ENCODE measurements around the gene TXK.

Gene TXK

DNA sequence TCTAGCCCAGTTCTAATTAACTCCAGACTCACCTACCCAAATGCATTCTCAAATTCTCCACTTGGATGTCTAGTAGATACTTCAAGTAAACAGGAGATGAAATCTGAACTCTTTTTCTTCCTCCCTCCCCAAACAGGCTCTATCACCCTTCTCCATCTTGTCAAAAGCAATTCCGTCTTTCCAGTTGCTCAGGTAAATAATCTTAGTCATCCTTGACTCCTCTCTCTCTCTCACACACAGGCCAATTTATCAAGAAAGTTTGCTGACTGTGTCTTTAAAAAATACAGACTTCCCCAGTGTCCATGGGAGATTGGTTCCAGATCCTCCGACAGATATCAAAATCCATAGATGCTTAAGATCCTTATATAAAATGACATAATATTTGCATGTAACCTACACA, 12.9 kb downstream of the TXK start:
- Histone ChIP-seq H3K79me2 (ENCODE audit: control insufficient read depth, insufficient read depth, low read length, unreplicated experiment) (no peaks in the 10 kb centered on the region), H3K4me1 (ENCODE audit: control insufficient read depth, insufficient read depth, low read length, unreplicated experiment) (no peaks in the 10 kb centered on the region), H3K4me3 (ENCODE audit: low read depth, low read length) (no peak overlapping the region), H3K27ac (ENCODE audit: low read depth, low read length) (no peak overlapping the region), H3K27me3 (ENCODE audit: insufficient read depth, low read length) (no peaks in the 10 kb centered on the region), H3K36me3 (ENCODE audit: insufficient read depth, low read length) (no peaks in the 10 kb centered on the region), H2AFZ (ENCODE audit: low read length, unreplicated experiment) (no peak overlapping the region)

- Histone ChIP-seq H3K79me2 (ENCODE audit: control insufficient read depth, insufficient read depth, low read length, unreplicated experiment) (no peaks in the 10 kb centered on the region), H2AFZ (ENCODE audit: low read length, unreplicated experiment) (no peak overlapping the region), H3K27ac (ENCODE audit: low read depth, low read length) (no peak overlapping the region), H3K4me3 (ENCODE audit: low read depth, low read length) (no peak overlapping the region), H3K27me3 (ENCODE audit: insufficient read depth, low read length) (no peaks in the 10 kb centered on the region), H3K4me1 (ENCODE audit: control insufficient read depth, insufficient read depth, low read length, unreplicated experiment) (no peaks in the 10 kb centered on the region), H3K36me3 (ENCODE audit: insufficient read depth, low read length) (no peaks in the 10 kb centered on the region)
These were observed 13.9 kb downstream of the TXK start for GRCh38 chr4:48120132-48120531.

- H3K27me3 ChIP-seq (ENCODE audit: insufficient read depth, low read length), result no peaks in the 10 kb centered on the region
- no peak overlapping the region for H3K27ac ChIP-seq (ENCODE audit: low read depth, low read length)
- H3K36me3 ChIP-seq (ENCODE audit: insufficient read depth, low read length), result no peaks in the 10 kb centered on the region
- H3K4me3 ChIP-seq (ENCODE audit: low read depth, low read length), result no peak overlapping the region
- H3K79me2 ChIP-seq (ENCODE audit: control insufficient read depth, insufficient read depth, low read length, unreplicated experiment), result no peaks in the 10 kb centered on the region
- H2AFZ ChIP-seq (ENCODE audit: low read length, unreplicated experiment), result no peak overlapping the region
- no peaks in the 10 kb centered on the region for H3K4me1 ChIP-seq (ENCODE audit: control insufficient read depth, insufficient read depth, low read length, unreplicated experiment)
These were observed 14.4 kb downstream of the TXK start for GRCh38 chr4:48119646-48120045.

- H2AFZ ChIP-seq (ENCODE audit: low read length, unreplicated experiment), result no peak overlapping the region
- H3K27me3 ChIP-seq (ENCODE audit: insufficient read depth, low read length), result no peaks in the 10 kb centered on the region
- H3K4me1 ChIP-seq (ENCODE audit: control insufficient read depth, insufficient read depth, low read length, unreplicated experiment), result no peaks in the 10 kb centered on the region
- no peaks in the 10 kb centered on the region for H3K36me3 ChIP-seq (ENCODE audit: insufficient read depth, low read length)
- no peaks in the 10 kb centered on the region for H3K79me2 ChIP-seq (ENCODE audit: control insufficient read depth, insufficient read depth, low read length, unreplicated experiment)
- H3K27ac ChIP-seq (ENCODE audit: low read depth, low read length), result no peak overlapping the region
- no peak overlapping the region for H3K4me3 ChIP-seq (ENCODE audit: low read depth, low read length)
These were observed 16.0 kb downstream of the TXK start for GRCh38 chr4:48118081-48118480.

DNA sequence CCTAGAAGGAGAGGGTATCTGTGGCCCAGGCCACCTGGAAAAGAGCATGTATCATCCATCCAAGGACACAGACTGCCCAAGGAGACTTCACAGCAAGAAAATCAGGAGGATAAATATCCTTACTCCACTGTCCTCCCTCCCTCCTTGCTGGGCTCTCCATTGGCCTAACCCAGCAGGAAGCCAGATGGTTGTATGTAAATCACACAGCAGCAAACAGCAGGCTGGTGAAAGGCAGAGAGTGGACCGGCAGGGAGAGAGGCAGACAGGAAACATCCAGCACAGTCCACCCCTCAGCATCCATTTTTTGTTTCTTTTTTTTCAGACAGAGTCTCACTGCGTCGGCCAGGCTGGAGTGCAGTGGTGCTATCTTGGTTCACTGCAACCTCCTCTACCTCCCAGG, 17.5 kb downstream of the TXK start:
- Histone ChIP-seq H3K79me2 (ENCODE audit: control insufficient read depth, insufficient read depth, low read length, unreplicated experiment) (no peaks in the 10 kb centered on the region), H3K27me3 (ENCODE audit: insufficient read depth, low read length) (no peaks in the 10 kb centered on the region), H3K36me3 (ENCODE audit: insufficient read depth, low read length) (no peaks in the 10 kb centered on the region), H3K4me3 (ENCODE audit: low read depth, low read length) (no peak overlapping the region), H3K27ac (ENCODE audit: low read depth, low read length) (no peak overlapping the region), H3K4me1 (ENCODE audit: control insufficient read depth, insufficient read depth, low read length, unreplicated experiment) (peaks cover 5% of the 10 kb centered on the region), H2AFZ (ENCODE audit: low read length, unreplicated experiment) (no peak overlapping the region)

DNA sequence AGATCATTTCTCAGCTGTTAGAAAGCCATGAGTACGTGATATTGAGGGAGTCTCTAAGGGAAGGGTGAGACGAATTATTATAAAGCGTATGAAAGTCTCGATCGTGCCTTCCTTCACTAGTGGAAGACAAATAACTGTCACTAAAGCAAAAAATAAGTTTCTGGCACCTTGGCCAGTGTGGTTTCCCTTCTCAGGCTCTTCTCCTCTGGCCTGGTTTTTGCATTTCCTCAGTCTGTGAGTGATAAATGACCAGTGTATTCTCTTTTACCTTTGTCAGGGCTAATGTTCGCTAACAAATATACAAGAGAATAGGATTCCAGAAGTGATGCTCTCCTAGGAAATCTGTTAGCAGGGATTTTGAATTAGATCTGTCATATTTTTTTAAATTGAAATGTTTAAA, 19.6 kb downstream of the TXK start:
- Histone ChIP-seq H3K4me3 (ENCODE audit: low read depth, low read length) (no peak overlapping the region), H3K27me3 (ENCODE audit: insufficient read depth, low read length) (no peaks in the 10 kb centered on the region), H3K79me2 (ENCODE audit: control insufficient read depth, insufficient read depth, low read length, unreplicated experiment) (no peaks in the 10 kb centered on the region), H2AFZ (ENCODE audit: low read length, unreplicated experiment) (no peak overlapping the region), H3K36me3 (ENCODE audit: insufficient read depth, low read length) (no peaks in the 10 kb centered on the region), H3K27ac (ENCODE audit: low read depth, low read length) (no peak overlapping the region), H3K4me1 (ENCODE audit: control insufficient read depth, insufficient read depth, low read length, unreplicated experiment) (peaks cover 7% of the 10 kb centered on the region)

GRCh38 chr4:48112017-48112667, 21.9 kb downstream of the TXK start:
- Histone ChIP-seq H3K27me3 (ENCODE audit: insufficient read depth, low read length) (no peaks in the 10 kb centered on the region), H2AFZ (ENCODE audit: low read length, unreplicated experiment) (peak overlapping the region; percentile 39)

DNA sequence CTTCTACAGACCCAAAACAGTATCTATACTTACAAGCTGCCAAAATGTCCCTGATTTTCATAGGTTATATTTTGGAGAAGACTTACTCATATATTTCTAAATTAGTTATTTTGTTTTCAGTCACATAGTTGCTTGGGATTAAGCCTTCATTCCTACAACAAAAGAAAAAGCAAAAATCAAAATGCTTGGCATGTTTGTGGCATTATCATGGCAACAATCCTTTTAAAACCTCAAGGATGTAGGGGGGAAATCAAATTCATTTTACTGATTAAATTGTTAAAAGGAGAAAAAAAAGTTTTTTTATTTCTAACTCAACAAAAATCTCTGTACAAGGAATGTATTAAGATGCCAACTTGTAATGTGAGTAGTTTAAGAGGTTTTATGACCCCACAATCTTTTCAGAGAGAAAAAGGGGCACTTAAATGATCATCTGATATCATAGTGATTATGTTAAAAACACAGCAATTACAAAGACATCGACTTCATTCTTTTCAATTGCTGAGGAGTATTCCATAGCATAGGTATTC, 23.5 kb downstream of the TXK start:
- Histone ChIP-seq H3K4me1 (ENCODE audit: control insufficient read depth, insufficient read depth, low read length, unreplicated experiment) (peaks cover 11% of the 10 kb centered on the region), H3K27me3 (ENCODE audit: insufficient read depth, low read length) (no peaks in the 10 kb centered on the region), H2AFZ (ENCODE audit: low read length, unreplicated experiment) (no peak overlapping the region), H3K36me3 (ENCODE audit: insufficient read depth, low read length) (no peaks in the 10 kb centered on the region), H3K79me2 (ENCODE audit: control insufficient read depth, insufficient read depth, low read length, unreplicated experiment) (no peaks in the 10 kb centered on the region), H3K4me3 (ENCODE audit: low read depth, low read length) (no peak overlapping the region), H3K27ac (ENCODE audit: low read depth, low read length) (no peak overlapping the region)

More at GRCh38 chr4:48112017-48112667, 21.9 kb downstream of the TXK start:
- Histone ChIP-seq H3K4me1 (ENCODE audit: control insufficient read depth, insufficient read depth, low read length, unreplicated experiment) (peaks cover 11% of the 10 kb centered on the region), H3K79me2 (ENCODE audit: control insufficient read depth, insufficient read depth, low read length, unreplicated experiment) (no peaks in the 10 kb centered on the region), H3K4me3 (ENCODE audit: low read depth, low read length) (peak overlapping the region; percentile 54), H3K27ac (ENCODE audit: low read depth, low read length) (no peak overlapping the region), H3K36me3 (ENCODE audit: insufficient read depth, low read length) (no peaks in the 10 kb centered on the region)

DNA sequence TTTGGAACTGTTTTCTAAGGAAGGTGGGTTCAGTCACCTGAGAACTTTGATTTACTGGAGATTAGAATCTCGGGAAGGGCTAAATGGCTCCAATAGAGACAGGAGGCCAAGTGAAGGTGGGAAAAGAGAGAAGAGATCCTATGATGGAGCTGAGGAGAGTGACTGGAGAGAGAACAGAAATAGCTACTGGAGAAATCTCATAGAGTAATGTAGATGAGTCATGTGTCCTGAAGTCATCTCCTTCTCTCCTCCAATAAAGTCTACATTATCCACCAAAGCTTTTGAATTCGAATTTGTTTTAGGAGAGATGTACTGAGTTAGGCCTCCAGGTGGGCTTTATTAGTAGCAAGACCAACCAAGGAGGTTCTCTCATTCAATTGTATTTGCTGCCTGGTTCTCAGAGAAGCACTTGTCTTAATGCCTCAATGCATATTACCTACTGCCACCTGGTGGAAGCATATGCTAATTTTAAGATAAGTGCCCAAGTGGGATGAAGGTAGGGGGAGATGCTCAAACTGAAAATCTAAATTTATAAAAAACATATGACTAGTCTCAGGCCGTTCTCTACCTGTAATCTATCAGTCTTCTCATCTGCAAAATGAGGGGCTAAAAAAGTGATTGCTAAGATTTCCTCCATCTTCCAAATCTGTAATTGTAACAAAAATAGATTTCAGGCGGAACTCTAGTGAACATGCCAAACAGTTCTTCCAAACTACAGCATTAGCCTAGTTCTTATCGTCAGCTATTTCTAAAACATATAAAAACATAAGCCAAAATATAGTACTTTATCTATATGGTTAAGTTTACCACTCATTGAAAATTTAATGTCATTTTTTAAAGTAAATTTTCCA, 24.4 kb downstream of the TXK start:
- no peaks in the 10 kb centered on the region for H3K79me2 ChIP-seq (ENCODE audit: control insufficient read depth, insufficient read depth, low read length, unreplicated experiment)
- H3K4me1 ChIP-seq (ENCODE audit: control insufficient read depth, insufficient read depth, low read length, unreplicated experiment), result peaks cover 11% of the 10 kb centered on the region
- no peaks in the 10 kb centered on the region for H3K36me3 ChIP-seq (ENCODE audit: insufficient read depth, low read length)
- no peak overlapping the region for H3K27ac ChIP-seq (ENCODE audit: low read depth, low read length)
- H3K27me3 ChIP-seq (ENCODE audit: insufficient read depth, low read length), result no peaks in the 10 kb centered on the region
- no peak overlapping the region for H2AFZ ChIP-seq (ENCODE audit: low read length, unreplicated experiment)
- no peak overlapping the region for H3K4me3 ChIP-seq (ENCODE audit: low read depth, low read length)

DNA sequence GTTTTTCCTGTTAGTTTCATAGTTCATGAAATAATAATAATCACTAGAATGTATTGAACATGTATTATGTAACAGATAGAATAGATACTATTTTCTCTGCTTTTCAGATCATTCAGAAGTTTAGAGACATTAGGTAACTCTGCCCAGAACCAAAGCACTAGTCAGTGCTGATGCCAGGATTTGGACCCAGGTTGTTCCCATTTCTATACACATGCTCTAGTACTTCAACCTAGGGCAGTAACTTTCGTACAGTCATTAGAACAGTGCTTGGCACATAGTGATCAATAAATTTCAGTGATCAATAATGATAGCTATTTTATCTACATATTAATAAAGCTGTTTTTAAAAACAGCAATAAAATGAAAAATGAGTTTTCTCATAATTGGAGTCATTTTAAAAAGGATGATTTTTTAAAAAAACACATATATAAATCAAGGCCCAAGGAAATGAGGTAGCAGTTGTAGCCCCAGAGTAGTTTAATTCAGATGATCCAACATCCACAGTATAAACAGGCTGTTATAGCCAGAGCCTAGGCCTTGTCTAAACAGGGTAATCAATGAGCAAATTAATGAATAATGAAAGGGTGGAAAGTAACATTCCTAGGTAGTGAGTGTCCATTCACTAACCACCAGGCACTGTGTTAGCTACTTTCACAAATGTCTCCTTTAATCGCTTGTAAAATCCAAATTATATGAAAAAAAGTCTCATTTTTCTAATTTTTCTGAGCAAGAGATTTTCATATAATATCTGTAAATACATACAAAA, 25.6 kb downstream of the TXK start:
- H3K27me3 ChIP-seq (ENCODE audit: insufficient read depth, low read length), result no peaks in the 10 kb centered on the region
- H3K27ac ChIP-seq (ENCODE audit: low read depth, low read length), result no peak overlapping the region
- H3K4me1 ChIP-seq (ENCODE audit: control insufficient read depth, insufficient read depth, low read length, unreplicated experiment), result peaks cover 11% of the 10 kb centered on the region
- H3K4me3 ChIP-seq (ENCODE audit: low read depth, low read length), result no peak overlapping the region
- H2AFZ ChIP-seq (ENCODE audit: low read length, unreplicated experiment), result no peak overlapping the region
- no peaks in the 10 kb centered on the region for H3K36me3 ChIP-seq (ENCODE audit: insufficient read depth, low read length)
- H3K79me2 ChIP-seq (ENCODE audit: control insufficient read depth, insufficient read depth, low read length, unreplicated experiment), result no peaks in the 10 kb centered on the region

All from ACC112 (cell line).